GM23248 (cell line): ENCODE data around the gene HOXA5.

Experiments
- EZH2 ChIP-seq: fragments of 200-600 bp; sonication (generic); IDR thresholded peaks from 2 replicates; pipeline ENCODE4 v1.6.1; 2018; ENCODE audit warnings: antibody characterized with exemption, mild to moderate bottlenecking; ENCODE audit not compliant: insufficient read depth, poor library complexity, severe bottlenecking
- EZH2phosphoT487 ChIP-seq: fragments of 200-600 bp; sonication (generic); IDR thresholded peaks from 2 replicates; pipeline ENCODE4 v1.6.1; 2018; ENCODE audit warnings: antibody characterized with exemption, moderate library complexity, mild to moderate bottlenecking, low read depth; ENCODE audit not compliant: insufficient read depth

DNA sequence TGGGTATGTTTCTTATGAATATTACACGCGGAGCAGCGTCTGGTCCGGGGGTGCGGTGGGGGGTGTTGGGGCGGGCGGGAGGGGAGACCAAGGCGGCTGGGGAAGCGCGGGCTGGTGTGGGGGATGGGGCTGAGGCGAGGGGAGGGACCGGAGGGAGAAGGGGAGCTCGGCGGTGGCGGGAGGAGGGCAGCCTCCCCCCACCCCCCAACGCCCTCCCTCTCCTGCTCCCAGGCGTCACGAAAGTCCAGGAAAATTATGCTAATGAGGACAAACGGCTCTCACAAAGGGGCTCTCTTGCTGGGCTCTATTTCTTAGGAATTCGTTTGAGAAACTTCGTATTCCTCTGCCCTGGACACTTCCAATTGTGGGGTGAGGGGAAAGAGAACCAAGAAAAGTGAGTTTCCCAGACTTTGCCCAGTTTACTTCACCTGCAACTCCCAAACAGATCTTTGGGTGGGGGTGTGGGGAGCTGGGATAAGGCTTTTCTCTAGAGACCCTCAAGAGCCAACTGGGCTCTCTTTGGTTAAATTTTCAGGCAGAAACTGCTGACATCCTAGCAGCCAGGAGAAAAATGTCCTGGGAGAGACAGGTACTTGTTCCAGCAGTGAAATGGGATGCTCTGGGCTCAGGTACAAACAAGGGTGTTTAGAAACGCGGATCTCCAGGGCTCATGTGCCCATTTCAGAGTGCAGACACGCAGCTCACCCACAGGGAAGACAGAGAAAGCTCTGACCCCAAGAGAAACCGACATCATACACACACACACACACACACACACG lies 29.3 kb downstream of the HOXA5 start:
- no peak for TF ChIP-seq EZH2phosphoT487
- TF ChIP-seq EZH2, result no peak
